Nephron progenitor cell (in vitro differentiated cells): ENCODE data around the gene SPAG6.
A peak's percentile ranks its signal among the peaks of the same experiment; 100 is the strongest.

Experiments used
- DNase-seq: peaks from one replicate; pipeline ENCODE4 v3.0.0; 2021
- H3K27ac Mint-ChIP-seq: 2 replicates; pipeline ENCODE4 v1.8.0; 2021; ENCODE audit warnings: mild to moderate bottlenecking, moderate library complexity, mixed read lengths
- H3K27me3 Mint-ChIP-seq: 2 replicates; pipeline ENCODE4 v1.8.0; 2021; ENCODE audit warnings: mild to moderate bottlenecking, low read depth, mixed read lengths; ENCODE audit not compliant: poor library complexity
- H3K36me3 Mint-ChIP-seq: 2 replicates; pipeline ENCODE4 v1.8.0; 2021; ENCODE audit warnings: low read depth, mixed read lengths
- H3K4me1 Mint-ChIP-seq: 2 replicates; pipeline ENCODE4 v1.8.0; 2021; ENCODE audit warnings: mixed read lengths
- H3K4me3 Mint-ChIP-seq: 2 replicates; pipeline ENCODE4 v1.8.0; 2021; ENCODE audit warnings: mild to moderate bottlenecking, moderate library complexity, mixed read lengths
- H3K9me3 Mint-ChIP-seq: 2 replicates; pipeline ENCODE4 v1.8.0; 2021; ENCODE audit warnings: mild to moderate bottlenecking, moderate library complexity, mixed read lengths
- TF ChIP-seq, protein P1 (sequence below): fragments of 200-600 bp; sonication (generic); IDR thresholded peaks from 2 replicates; pipeline ENCODE4 v1.5.0; 2021; ENCODE audit warnings: antibody characterized with exemption

The SPAG6 gene

DNA sequence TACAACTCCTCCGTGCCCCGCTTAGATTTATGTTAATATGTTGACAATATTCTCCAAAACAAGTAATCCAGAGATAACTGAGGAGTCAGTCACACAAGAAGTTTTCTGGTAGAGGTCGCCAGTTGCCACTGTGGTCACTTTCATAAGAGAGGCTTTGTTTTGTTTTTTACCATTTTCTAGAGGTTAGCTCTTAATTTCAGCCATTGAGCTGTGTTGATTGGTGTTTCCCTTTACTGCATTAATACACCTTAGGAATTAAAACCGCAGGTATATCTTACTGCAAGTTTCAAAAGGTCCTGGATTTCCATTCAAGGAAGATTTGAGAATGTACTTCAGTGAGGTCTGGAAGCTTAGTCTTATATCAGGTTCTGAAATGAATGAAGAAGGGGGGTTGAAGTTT, 20.9 kb upstream of the SPAG6 start:
- DNase-seq = no peak
- Mint-ChIP-seq H3K4me1 (peaks cover 50% of the 10 kb centered on the region), H3K36me3 (peaks cover 25% of the 10 kb centered on the region), H3K27me3 (peaks cover 50% of the 10 kb centered on the region), H3K27ac (no peak overlapping the region), H3K4me3 (peak overlapping the region; percentile 94), H3K9me3 (no peaks in the 10 kb centered on the region)
- TF ChIP-seq, protein P1, sequence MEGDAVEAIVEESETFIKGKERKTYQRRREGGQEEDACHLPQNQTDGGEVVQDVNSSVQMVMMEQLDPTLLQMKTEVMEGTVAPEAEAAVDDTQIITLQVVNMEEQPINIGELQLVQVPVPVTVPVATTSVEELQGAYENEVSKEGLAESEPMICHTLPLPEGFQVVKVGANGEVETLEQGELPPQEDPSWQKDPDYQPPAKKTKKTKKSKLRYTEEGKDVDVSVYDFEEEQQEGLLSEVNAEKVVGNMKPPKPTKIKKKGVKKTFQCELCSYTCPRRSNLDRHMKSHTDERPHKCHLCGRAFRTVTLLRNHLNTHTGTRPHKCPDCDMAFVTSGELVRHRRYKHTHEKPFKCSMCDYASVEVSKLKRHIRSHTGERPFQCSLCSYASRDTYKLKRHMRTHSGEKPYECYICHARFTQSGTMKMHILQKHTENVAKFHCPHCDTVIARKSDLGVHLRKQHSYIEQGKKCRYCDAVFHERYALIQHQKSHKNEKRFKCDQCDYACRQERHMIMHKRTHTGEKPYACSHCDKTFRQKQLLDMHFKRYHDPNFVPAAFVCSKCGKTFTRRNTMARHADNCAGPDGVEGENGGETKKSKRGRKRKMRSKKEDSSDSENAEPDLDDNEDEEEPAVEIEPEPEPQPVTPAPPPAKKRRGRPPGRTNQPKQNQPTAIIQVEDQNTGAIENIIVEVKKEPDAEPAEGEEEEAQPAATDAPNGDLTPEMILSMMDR = no peak

DNA sequence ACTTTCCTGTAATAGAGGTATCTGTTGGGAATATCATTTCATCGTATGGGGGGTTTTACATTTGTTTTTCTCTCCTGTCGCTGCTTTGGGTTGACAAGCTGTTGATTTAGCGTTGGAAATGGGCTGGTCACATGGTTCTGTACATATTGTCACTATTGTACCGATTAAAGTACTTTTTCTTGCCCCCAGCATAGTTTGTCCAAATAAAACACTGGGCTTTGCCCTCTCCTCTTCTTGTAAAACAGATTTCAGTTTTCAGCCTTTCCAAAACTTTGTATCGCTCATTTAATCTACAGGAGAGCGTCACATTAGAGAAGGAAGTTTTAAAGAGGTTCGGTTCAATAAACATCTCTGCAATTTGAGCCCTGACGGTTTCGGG, 20.4 kb upstream of the SPAG6 start:
- peaks cover 45% of the 10 kb centered on the region for H3K27me3 Mint-ChIP-seq
- no peak for DNase-seq
- H3K4me3 Mint-ChIP-seq = peak overlapping the region; percentile 94
- no peaks in the 10 kb centered on the region for H3K9me3 Mint-ChIP-seq
- peaks cover 45% of the 10 kb centered on the region for H3K4me1 Mint-ChIP-seq
- H3K27ac Mint-ChIP-seq = no peak overlapping the region
- TF ChIP-seq, protein P1 = no peak
- H3K36me3 Mint-ChIP-seq = peaks cover 30% of the 10 kb centered on the region

DNA sequence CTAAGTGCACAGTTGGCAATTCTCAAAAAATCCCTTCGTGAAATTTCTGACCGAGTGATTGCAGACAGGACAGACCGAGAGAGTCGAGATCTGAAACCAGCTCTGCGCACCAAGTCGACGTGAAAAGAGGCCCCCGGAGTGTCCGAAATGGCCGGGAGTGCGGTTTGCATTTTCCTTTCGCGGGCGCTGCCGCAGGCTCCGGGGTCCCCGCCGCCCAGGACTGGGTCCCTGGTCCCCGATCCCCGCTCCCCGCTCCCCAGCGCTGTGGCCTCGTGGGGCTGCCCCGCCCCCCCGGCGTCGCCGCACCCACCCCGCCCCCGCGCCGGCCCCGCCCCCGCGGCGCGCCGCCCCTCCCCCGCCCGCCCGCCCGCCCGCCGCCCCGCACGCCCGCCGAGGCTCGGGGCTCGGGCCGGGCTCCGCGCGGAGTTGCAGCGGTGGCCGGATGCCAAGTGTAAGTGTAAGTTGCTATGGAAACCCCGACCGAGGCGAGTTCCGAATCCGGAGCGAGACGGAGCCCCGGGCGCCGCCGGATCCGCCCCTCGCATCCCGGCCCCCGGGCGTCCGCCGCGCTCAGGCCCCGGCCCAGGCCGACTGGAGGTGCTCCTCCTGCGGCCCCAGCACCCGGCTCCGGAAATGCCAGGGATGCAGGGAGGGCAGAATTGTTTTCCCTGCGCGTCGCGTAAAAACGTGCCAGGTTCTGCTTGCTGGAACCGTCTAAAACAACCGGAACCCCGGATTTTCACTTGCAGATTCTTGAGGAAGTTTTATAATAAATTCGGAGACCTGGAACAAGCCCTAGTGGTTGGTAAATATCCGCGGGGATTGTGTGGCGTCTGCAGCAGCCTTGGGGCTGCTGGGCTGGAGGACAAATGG, 19.8 kb upstream of the SPAG6 start:
- TF ChIP-seq, protein P1 = no peak
- Mint-ChIP-seq H3K36me3 (peaks cover 34% of the 10 kb centered on the region), H3K27ac (peak overlapping the region; percentile 59), H3K27me3 (peaks cover 41% of the 10 kb centered on the region), H3K4me3 (peak overlapping the region; percentile 94), H3K4me1 (peaks cover 41% of the 10 kb centered on the region), H3K9me3 (no peaks in the 10 kb centered on the region)
- peak; percentile 86 for DNase-seq

DNA sequence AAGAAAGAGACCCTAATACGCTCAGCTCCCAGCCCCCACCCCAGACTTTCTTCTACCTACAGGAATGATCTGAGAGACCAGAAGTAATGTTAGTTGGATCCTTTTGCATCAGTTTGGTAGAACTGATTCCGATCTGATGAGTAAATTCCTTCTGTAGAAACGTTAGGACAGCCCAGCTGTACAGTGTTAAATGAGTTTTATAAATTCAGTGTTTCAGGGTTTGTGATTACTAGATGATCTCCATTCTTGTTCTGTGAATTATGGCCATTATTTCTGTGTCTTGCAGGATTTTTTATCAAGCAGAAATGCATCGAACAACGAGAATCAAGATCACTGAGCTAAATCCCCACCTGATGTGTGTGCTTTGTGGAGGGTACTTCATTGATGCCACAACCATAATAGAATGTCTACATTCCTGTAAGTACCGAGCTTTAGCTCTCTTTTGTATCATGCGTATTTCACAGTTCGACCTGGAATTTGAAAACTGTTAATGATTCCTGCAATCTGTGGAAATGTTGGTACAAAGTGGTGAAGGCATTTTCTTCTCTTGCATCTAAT, 19.1 kb upstream of the SPAG6 start:
- DNase-seq = no peak
- peaks cover 41% of the 10 kb centered on the region for H3K4me1 Mint-ChIP-seq
- H3K9me3 Mint-ChIP-seq = no peaks in the 10 kb centered on the region
- peak overlapping the region; percentile 83 for H3K4me3 Mint-ChIP-seq
- H3K27ac Mint-ChIP-seq = peak overlapping the region; percentile 59
- TF ChIP-seq, protein P1 = no peak
- peaks cover 40% of the 10 kb centered on the region for H3K36me3 Mint-ChIP-seq
- H3K27me3 Mint-ChIP-seq = peaks cover 45% of the 10 kb centered on the region

DNA sequence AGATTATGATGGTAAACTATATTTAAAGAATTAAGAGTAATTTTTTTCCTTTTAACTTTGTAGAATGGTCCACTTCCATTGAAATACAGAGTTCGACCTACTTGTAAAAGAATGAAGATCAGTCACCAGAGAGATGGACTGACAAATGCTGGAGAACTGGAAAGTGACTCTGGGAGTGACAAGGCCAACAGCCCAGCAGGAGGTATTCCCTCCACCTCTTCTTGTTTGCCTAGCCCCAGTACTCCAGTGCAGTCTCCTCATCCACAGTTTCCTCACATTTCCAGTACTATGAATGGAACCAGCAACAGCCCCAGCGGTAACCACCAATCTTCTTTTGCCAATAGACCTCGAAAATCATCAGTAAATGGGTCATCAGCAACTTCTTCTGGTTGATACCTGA, 16.1 kb upstream of the SPAG6 start:
- TF ChIP-seq, protein P1 = no peak
- Mint-ChIP-seq H3K9me3 (peaks cover 13% of the 10 kb centered on the region), H3K27me3 (peaks cover 47% of the 10 kb centered on the region), H3K27ac (no peak overlapping the region), H3K4me1 (peaks cover 21% of the 10 kb centered on the region), H3K36me3 (peaks cover 46% of the 10 kb centered on the region), H3K4me3 (no peak overlapping the region)
- no peak for DNase-seq
